GM12874 (cell line): Measurements from ENCODE around the gene LRRC36.

ENCODE experiments used
- TF ChIP-seq, protein P1 (sequence below): IDR thresholded peaks from 2 replicates; pipeline ENCODE4 v1.5.1; 2011; ENCODE audit warnings: low read depth, mild to moderate bottlenecking, control low read depth, low read length, moderate library complexity; ENCODE audit not compliant: insufficient read depth

The LRRC36 gene

DNA sequence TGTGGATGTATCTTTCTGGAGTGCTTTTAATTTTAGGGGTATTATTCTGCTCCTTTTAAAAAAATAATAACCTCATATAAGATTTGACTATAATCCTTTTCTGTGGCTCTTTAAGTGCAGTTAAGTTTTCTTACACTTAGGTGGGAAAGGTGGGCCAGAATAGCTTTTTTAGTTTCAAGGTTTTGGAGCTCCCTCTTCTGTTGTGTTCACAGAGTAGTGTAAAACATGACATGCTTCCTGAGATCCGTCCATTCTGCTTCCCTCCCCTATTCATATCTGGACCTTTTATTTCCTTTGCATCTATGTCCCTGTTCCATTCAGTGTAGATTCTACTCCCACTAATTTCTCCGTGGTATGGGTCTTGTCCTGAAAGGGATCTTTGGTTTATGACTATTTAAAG is 12.8 kb downstream of the LRRC36 start:
- TF ChIP-seq, protein P1, sequence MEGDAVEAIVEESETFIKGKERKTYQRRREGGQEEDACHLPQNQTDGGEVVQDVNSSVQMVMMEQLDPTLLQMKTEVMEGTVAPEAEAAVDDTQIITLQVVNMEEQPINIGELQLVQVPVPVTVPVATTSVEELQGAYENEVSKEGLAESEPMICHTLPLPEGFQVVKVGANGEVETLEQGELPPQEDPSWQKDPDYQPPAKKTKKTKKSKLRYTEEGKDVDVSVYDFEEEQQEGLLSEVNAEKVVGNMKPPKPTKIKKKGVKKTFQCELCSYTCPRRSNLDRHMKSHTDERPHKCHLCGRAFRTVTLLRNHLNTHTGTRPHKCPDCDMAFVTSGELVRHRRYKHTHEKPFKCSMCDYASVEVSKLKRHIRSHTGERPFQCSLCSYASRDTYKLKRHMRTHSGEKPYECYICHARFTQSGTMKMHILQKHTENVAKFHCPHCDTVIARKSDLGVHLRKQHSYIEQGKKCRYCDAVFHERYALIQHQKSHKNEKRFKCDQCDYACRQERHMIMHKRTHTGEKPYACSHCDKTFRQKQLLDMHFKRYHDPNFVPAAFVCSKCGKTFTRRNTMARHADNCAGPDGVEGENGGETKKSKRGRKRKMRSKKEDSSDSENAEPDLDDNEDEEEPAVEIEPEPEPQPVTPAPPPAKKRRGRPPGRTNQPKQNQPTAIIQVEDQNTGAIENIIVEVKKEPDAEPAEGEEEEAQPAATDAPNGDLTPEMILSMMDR: no peak

DNA sequence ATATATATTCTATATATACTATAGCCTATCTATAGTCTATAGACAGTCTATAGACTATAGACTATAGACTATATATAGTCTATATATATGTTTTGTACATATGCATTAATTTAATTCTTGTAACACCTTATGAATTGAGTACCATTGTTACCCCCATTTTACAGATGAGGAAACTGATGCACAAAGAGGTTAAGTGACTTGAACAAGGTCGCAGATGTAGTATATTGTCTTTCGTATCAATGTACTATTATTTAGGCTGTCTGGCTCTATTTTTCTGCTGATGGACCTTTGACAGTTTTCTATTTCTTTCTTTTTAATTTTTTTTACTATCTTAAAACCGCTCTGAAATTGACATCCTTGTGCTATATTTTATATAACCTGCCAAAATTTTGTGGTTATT is 14.6 kb downstream of the LRRC36 start:
- TF ChIP-seq, protein P1: no peak

DNA sequence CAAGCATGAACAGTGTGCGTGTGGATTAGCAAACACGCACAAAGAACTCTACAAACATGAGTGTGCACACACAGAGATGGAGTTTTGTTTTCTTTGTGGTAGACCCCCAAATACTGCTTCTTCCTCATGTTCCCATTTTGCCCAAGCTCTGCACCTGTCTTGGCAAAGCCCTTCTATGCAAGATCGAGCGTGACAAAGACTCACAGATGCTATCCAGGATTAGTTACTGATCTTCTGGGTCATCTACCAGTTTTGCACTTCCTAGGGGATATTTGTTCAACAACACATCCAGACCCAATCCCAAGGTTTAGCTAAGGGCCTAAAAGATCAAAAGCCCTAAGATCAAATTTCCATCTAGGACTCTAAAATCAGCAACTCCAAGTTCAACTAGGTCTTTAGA is 16.0 kb downstream of the LRRC36 start:
- TF ChIP-seq, protein P1: no peak

DNA sequence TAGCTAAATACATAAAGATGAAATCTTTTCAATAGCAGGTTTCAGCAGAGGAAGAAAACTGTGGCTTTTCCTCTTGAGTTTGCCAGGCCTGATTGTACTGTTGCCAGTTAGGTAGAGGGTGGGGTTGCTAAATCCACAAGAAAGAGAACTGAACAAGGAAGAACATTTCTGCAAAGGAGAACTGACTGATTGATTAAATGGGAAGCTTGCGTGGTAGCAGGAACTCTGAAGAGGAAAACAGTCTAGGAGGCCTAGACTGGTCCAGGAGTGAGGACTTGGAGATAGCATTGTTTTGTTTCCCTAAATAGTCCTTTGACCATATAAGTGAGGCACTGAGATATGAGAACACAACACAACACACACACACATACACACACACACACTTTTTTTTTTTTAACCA is 18.8 kb downstream of the LRRC36 start:
- TF ChIP-seq, protein P1: no peak

DNA sequence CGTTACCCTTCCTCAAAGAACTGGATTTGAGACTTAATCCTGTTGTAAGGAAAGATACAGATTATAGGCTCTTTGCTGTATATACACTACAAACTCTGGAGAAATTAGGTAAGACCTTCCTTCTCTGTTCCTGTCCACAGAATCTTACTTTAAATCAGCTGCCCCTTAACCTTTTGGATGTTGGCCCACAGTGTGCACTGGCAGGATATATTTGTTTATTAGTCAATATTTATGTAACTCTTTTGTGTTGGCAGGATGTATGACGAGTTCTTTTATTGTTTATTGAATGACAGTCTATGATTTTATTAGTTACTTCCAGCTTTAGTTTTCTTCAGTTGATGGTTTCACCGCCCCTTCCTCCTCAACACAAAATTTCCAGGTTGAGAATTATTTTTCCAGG is 19.7 kb downstream of the LRRC36 start:
- TF ChIP-seq, protein P1: no peak

DNA sequence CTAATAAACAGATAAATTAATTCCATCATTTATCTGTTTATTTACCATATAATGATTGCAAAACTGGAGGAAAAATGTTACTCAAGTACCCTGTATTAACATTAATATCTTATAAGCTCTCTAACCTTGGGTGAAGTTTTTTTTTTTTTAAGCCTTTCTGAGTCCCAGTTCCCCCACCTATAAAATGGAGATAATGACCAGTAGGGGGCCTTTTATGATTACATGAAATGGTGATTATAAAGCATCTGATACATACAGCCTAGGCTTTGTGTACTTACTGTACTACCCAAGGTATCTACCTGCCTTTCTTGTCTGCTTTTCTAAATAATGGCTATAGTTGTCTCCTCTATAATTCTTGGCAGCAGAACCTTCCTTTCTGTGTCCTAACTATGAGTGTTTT is 22.6 kb downstream of the LRRC36 start:
- TF ChIP-seq, protein P1: no peak

DNA sequence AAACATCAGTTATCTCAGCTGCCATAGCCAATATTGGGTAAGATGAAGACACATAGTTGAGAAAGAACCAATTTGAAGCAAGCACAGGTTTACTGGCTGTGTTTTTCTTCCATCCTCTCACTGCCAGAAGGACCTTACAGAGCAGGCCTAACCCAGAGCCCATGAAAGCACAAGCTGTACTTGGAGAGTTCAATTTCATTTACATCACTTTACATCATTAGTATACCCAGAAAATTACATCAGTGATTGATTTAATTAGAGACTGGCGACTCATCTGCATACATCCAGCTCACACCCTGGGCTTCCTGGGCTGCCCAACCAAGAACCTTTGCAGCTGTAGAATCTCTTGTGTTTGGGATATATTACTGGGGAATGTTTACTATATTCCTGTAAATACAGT is 23.7 kb downstream of the LRRC36 start:
- TF ChIP-seq, protein P1: no peak

DNA sequence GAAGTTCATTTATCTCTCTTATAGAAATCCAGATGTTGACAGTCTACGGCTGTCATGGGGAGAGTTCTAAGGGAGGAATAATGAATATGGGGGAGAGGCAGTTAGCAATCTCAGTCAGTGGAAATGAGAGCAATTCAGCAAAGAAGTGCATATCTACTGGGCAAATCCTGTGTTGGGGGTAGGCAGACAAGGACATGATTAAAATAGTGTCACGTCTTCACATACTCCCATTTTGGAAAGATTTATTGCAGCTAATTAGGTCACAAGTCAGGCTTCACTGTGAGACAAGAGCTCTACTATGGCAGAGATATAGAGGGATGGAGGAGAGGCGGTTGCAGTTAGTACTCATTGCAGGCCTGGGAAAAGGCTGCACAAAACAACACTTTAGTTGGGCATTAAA is 29.8 kb downstream of the LRRC36 start:
- TF ChIP-seq, protein P1: no peak
